ENCODE data around the gene CDAN1. TPM values are rescaled to one million over a fixed set of nuclear protein-coding genes. Genes with fewer than 3 reads are reported as not detected.

Gene CDAN1
- total and polyA plus RNA-seq, 2 of the 4 experiments (the other 2 are of a cell fraction) = 4.7 to 5.6 TPM

DNA sequence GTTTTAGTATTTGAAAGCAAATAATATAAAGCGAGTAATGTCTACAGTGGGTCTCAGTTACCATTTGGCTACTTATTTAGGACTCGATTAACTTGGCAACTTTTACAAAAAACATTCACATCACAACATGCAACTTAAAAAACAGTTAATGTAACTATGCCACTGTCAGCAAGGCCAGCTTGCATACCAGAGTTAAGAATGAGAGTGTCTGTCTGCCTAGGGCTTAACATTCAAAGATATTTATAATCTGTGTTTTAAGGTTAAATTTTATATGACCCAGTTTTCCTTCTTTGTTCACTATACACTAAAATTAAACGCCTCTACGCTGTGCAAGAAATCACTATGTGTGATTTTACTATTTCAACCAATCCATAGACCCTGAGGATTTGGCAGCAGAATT is 5.2 kb upstream of the CDAN1 start:
- peaks cover 3% of the 10 kb centered on the region; the same call in 1 of the 2 replicates for H3K36me3 ChIP-seq (ENCODE audit: control insufficient read depth, insufficient read depth, low read length)
- no peak overlapping the region for H2AFZ ChIP-seq (replicated peaks; ENCODE audit: low read length, poor library complexity)
- no peak overlapping the region for H4K5ac ChIP-seq (ENCODE audit: low read depth, low read length)
- no peak overlapping the region for H3K4me2 ChIP-seq (ENCODE audit: low read depth, low read length)
- H3K4ac ChIP-seq (ENCODE audit: low read depth, low read length) = no peak overlapping the region
- H3K27me3 ChIP-seq (ENCODE audit: control insufficient read depth, insufficient read depth, low read length) = no peaks in the 10 kb centered on the region
- H2BK120ac ChIP-seq (ENCODE audit: low read depth, low read length) = no peak overlapping the region
- intact Hi-C loops (cut with micrococcal nuclease) (no loop called here), dilution Hi-C loops (cut with HindIII; ENCODE audit: low sequenced_read_pairs, unreplicated experiment) (no loop called here), in situ Hi-C loops (cut with MboI; ENCODE audit: low sequenced_read_pairs) (no loop called here)
- H3K9me1 ChIP-seq (ENCODE audit: insufficient read depth, low read length) = peaks cover 4% of the 10 kb centered on the region; the same call in 1 of the 2 replicates
- no peaks in the 10 kb centered on the region for H3K9me3 ChIP-seq (ENCODE audit: control insufficient read depth, insufficient read depth, low read length)
- H3K4me3 ChIP-seq (ENCODE audit: insufficient read depth, low read depth, low read length) = no peak overlapping the region
- H3K56ac ChIP-seq (ENCODE audit: extremely low read depth, insufficient read depth, low read length) = no peak overlapping the region
- DNase-seq (no peak), ATAC-seq (ENCODE audit: low read depth) (no peak)
- H2BK20ac ChIP-seq (ENCODE audit: low read depth, low read length) = no peak overlapping the region
- no peak overlapping the region for H3K23ac ChIP-seq (ENCODE audit: low read depth, low read length)
- H2BK15ac ChIP-seq (ENCODE audit: low read depth, low read length) = no peak overlapping the region
- H3K4me1 ChIP-seq (ENCODE audit: control insufficient read depth, insufficient read depth, low read length) = peaks cover 3% of the 10 kb centered on the region
- WGBS, 2 experiments (ENCODE audit: extremely low coverage in 2 of 2, insufficient read length in 1 of 2) = no CpG with 5 or more reads among the region's 4 CpGs
- no peak overlapping the region for H4K91ac ChIP-seq (ENCODE audit: insufficient read depth, low read depth, low read length)
- H4K20me1 ChIP-seq (ENCODE audit: insufficient read depth, low read length) = no peaks in the 10 kb centered on the region
- POLR2A ChIA-PET (ENCODE audit: unreplicated experiment) = no interaction called here
- BruUV-seq (replicated peaks) = no TSS peak
- H2AK9ac ChIP-seq (replicated peaks; ENCODE audit: low read depth, low read length, poor library complexity) = no peak overlapping the region
- no peak overlapping the region for H3K18ac ChIP-seq (ENCODE audit: low read depth, low read length)
- H3K9ac ChIP-seq (ENCODE audit: low read depth, low read length) = no peak overlapping the region
- H3K79me1 ChIP-seq (ENCODE audit: low read depth in 1 of 2, low read length in 2 of 2) = peaks cover 0 to 6% of the 10 kb centered on the region in 2 experiments; a peak in 1 of 4 replicates
- H2AK5ac ChIP-seq (ENCODE audit: low read depth, low read length) = no peak overlapping the region
- CTCF ChIA-PET = interaction anchor here (0.6 kb wide), 2 partner anchors 128 to 184 kb away, joined by 4 to 5 read pairs; no protein-coding TSS in a partner anchor
- H2BK5ac ChIP-seq (ENCODE audit: low read depth, low read length, poor library complexity, severe bottlenecking) = no peak overlapping the region
- H3K14ac ChIP-seq (replicated peaks; ENCODE audit: low read depth, low read length) = no peak overlapping the region
- H3K27ac ChIP-seq (ENCODE audit: insufficient read depth, low read length) = no peak overlapping the region
- no peak overlapping the region for H4K8ac ChIP-seq (ENCODE audit: low read depth in 2 of 2, low read length in 2 of 2)
- TF ChIP-seq MXI1 (IDR thresholded peaks at IDR 0.05; ENCODE audit: borderline replicate concordance, low read depth, low read length) (no peak), RFX5 (IDR thresholded peaks at IDR 0.05; ENCODE audit: low read depth, low read length) (no peak), POLR2A (IDR thresholded peaks at IDR 0.05; ENCODE audit: low read depth, low read length) (no peak)
- TF ChIP-seq, protein P1, sequence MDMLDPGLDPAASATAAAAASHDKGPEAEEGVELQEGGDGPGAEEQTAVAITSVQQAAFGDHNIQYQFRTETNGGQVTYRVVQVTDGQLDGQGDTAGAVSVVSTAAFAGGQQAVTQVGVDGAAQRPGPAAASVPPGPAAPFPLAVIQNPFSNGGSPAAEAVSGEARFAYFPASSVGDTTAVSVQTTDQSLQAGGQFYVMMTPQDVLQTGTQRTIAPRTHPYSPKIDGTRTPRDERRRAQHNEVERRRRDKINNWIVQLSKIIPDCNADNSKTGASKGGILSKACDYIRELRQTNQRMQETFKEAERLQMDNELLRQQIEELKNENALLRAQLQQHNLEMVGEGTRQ (IDR thresholded peaks at IDR 0.05; ENCODE audit: low read depth, low read length) = no peak

Measured in IMR-90 (cell line).